Parathyroid adenoma (tissue), 2 donors: Measurements from ENCODE around the gene ZDHHC19.

Experiments
- H2AFZ ChIP-seq: fragments of 300-600 bp; sonication (generic); one replicate; pipeline ENCODE4 v1.7.0; 2017; ENCODE audit warnings: antibody characterized with exemption, mild to moderate bottlenecking
- H3K27ac ChIP-seq: fragments of 300-600 bp; sonication (generic); one replicate; pipeline ENCODE4 v1.7.0; 2017
- H3K27me3 ChIP-seq: fragments of 300-600 bp; sonication (generic); one replicate; pipeline ENCODE4 v1.7.0; 2017; ENCODE audit warnings: low read length; ENCODE audit not compliant: control insufficient read depth, insufficient read depth
- H3K36me3 ChIP-seq: fragments of 300-600 bp; sonication (generic); one replicate; pipeline ENCODE4 v1.7.0; 2017; ENCODE audit warnings: low read length; ENCODE audit not compliant: control insufficient read depth, insufficient read depth
- H3K4me1 ChIP-seq: fragments of 300-600 bp; sonication (generic); one replicate; pipeline ENCODE4 v1.7.0; 2017; ENCODE audit warnings: control low read depth
- H3K4me2 ChIP-seq: fragments of 300-600 bp; sonication (generic); one replicate; pipeline ENCODE4 v1.7.0; 2017; ENCODE audit warnings: low read length
- H3K4me3 ChIP-seq: fragments of 300-600 bp; sonication (generic); one replicate; pipeline ENCODE4 v1.7.0; 2017; ENCODE audit warnings: low read depth, low read length
- H3K79me2 ChIP-seq: fragments of 300-600 bp; sonication (generic); one replicate; pipeline ENCODE4 v1.7.0; 2017; ENCODE audit warnings: control low read depth
- H3K9ac ChIP-seq: fragments of 300-600 bp; sonication (generic); one replicate; pipeline ENCODE4 v1.7.0; 2017; ENCODE audit warnings: mild to moderate bottlenecking
- H3K9me3 ChIP-seq: fragments of 300-600 bp; sonication (generic); one replicate; pipeline ENCODE4 v1.7.0; 2017; ENCODE audit warnings: low read length; ENCODE audit not compliant: control insufficient read depth
- CTCF ChIP-seq: fragments of 300-600 bp; sonication (generic); IDR thresholded peaks from one replicate; pipeline ENCODE4 v1.7.0; 2017; ENCODE audit warnings: antibody characterized with exemption, mild to moderate bottlenecking
- donor health status: primary hyperparathyroidism.

The ZDHHC19 gene

DNA sequence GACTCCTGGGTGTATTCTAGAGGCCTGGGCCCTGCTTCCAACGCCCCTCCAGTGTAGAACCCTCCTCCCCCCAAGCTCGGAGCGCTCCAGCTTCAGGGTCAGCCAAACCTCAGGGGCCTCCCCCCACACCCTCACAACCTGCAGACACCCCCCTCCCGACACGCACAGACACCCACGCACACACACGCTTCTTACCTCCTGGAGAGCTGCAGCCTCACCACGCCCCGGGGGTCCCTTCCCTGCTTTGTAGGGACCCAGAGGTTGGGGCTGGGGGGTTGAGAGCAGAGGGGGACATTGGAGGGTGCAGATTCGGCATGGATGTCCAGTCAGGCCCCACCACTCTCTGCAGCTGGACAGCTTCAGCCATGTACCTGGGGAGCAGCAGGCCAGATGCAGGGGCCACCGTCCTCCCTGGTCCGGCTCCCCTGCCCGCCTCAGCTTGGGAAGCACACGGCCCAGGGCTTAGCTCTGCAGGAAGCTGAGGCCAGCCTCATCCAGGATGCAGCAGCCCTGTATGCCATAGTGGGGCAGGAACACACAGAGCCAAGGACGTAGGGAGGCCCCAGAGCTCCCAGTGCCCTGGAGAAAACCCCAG is 13.0 kb downstream of the ZDHHC19 start:
- Histone ChIP-seq H3K4me1 (no peaks in the 10 kb centered on the region), H3K36me3 (no peaks in the 10 kb centered on the region), H3K27me3 (no peaks in the 10 kb centered on the region), H2AFZ (no peak overlapping the region), H3K4me3 (no peak overlapping the region), H3K9ac (no peak overlapping the region), H3K9me3 (no peaks in the 10 kb centered on the region), H3K79me2 (no peaks in the 10 kb centered on the region), H3K27ac (no peak overlapping the region), H3K4me2 (no peak overlapping the region)
- no peak for TF ChIP-seq CTCF

DNA sequence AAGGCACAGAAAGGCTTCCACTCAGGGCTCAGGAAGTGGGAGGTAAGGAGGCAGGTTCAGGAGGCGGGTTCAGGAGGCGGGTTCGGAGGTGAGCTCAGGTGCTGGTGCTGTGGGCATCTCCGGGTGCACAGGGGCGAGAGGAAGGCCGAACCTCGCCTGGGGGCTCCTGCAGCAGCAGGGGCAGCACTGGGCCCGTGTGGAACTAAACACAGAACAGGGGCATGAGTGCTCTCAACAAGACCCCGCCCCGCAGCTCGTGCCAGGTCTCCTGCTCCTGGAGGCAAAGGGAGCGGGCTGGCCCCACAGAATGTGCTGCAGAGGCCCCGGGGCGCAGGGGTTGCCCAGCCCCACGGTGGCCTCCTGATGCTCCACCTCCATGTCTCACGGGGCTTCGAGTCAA is 13.7 kb downstream of the ZDHHC19 start:
- Histone ChIP-seq H3K79me2 (no peaks in the 10 kb centered on the region), H3K4me2 (no peak overlapping the region), H3K27me3 (no peaks in the 10 kb centered on the region), H3K27ac (no peak overlapping the region), H3K9ac (no peak overlapping the region), H2AFZ (no peak overlapping the region), H3K4me1 (no peaks in the 10 kb centered on the region), H3K9me3 (no peaks in the 10 kb centered on the region), H3K4me3 (no peak overlapping the region), H3K36me3 (no peaks in the 10 kb centered on the region)
- TF ChIP-seq CTCF = no peak

GRCh38 chr3:196195664-196196265 is 15.4 kb downstream of the ZDHHC19 start:
- TF ChIP-seq CTCF = no peak
- H3K4me3 ChIP-seq = no peak overlapping the region
- no peaks in the 10 kb centered on the region for H3K36me3 ChIP-seq
- H3K27me3 ChIP-seq = no peaks in the 10 kb centered on the region
- no peaks in the 10 kb centered on the region for H3K9me3 ChIP-seq
- H3K4me2 ChIP-seq = no peak overlapping the region
- no peak overlapping the region for H3K27ac ChIP-seq
- H3K79me2 ChIP-seq = no peaks in the 10 kb centered on the region
- H3K4me1 ChIP-seq = no peaks in the 10 kb centered on the region
- no peak overlapping the region for H3K9ac ChIP-seq
- no peak overlapping the region for H2AFZ ChIP-seq

GRCh38 chr3:196194542-196194915 is 16.7 kb downstream of the ZDHHC19 start:
- Histone ChIP-seq H3K79me2 (no peaks in the 10 kb centered on the region), H3K27ac (no peak overlapping the region), H3K9ac (no peak overlapping the region), H3K36me3 (no peaks in the 10 kb centered on the region), H3K4me1 (no peaks in the 10 kb centered on the region), H3K4me3 (no peak overlapping the region), H3K27me3 (no peaks in the 10 kb centered on the region), H3K9me3 (no peaks in the 10 kb centered on the region), H3K4me2 (no peak overlapping the region), H2AFZ (no peak overlapping the region)
- no peak for TF ChIP-seq CTCF
